MM.1S (cell line): Measurements from ENCODE around the gene NQO2.
A peak's percentile ranks its signal among the peaks of the same experiment; 100 is the strongest.

Experiments
- DNase-seq: peaks from one replicate; pipeline ENCODE4 v3.0.0-alpha.2; 2015
- H2AFZ ChIP-seq: fragments of 300-600 bp; sonication (generic); 2 replicates; pipeline ENCODE4 v1.6.0; 2016; ENCODE audit warnings: antibody characterized with exemption, low read length
- H3F3A ChIP-seq: fragments of 300-600 bp; sonication (generic); 2 replicates; pipeline ENCODE4 v1.6.1; 2016; ENCODE audit warnings: mild to moderate bottlenecking, antibody characterized with exemption, low read length, moderate library complexity, mixed read lengths; ENCODE audit not compliant: insufficient read depth
- H3K27ac ChIP-seq: fragments of 300-600 bp; sonication (generic); 2 replicates; pipeline ENCODE4 v1.5.1; 2016; ENCODE audit warnings: mild to moderate bottlenecking, low read length
- H3K27me3 ChIP-seq: fragments of 300-600 bp; sonication (generic); replicated peaks from 2 replicates; pipeline ENCODE4 v1.6.0; 2016; ENCODE audit warnings: low read length; ENCODE audit not compliant: insufficient read depth
- H3K36me3 ChIP-seq: fragments of 300-600 bp; sonication (generic); replicated peaks from 2 replicates; pipeline ENCODE4 v1.6.1; 2016; ENCODE audit warnings: mild to moderate bottlenecking, low read length, mixed read lengths; ENCODE audit not compliant: insufficient read depth
- H3K4me1 ChIP-seq: fragments of 300-600 bp; sonication (generic); 2 replicates; pipeline ENCODE4 v1.6.1; 2016; ENCODE audit warnings: low read length, mixed read lengths
- H3K4me2 ChIP-seq: fragments of 300-600 bp; sonication (generic); 2 replicates; pipeline ENCODE4 v1.6.0; 2016; ENCODE audit warnings: low read depth, low read length
- H3K4me3 ChIP-seq: fragments of 300-600 bp; sonication (generic); 2 replicates; pipeline ENCODE4 v1.5.1; 2016; ENCODE audit warnings: low read length, mixed read lengths
- H3K79me2 ChIP-seq: fragments of 300-600 bp; sonication (generic); 2 replicates; pipeline ENCODE4 v1.6.1; 2016; ENCODE audit warnings: mixed run types, low read length, mixed read lengths
- H3K9ac ChIP-seq: fragments of 300-600 bp; sonication (generic); 2 replicates; pipeline ENCODE4 v1.6.1; 2016; ENCODE audit warnings: low read length, mixed read lengths
- H3K9me2 ChIP-seq: fragments of 300-600 bp; sonication (generic); replicated peaks from 2 replicates; pipeline ENCODE4 v1.6.1; 2016; ENCODE audit warnings: mild to moderate bottlenecking, low read length, mixed read lengths; ENCODE audit not compliant: insufficient read depth
- H3K9me3 ChIP-seq: fragments of 300-600 bp; sonication (generic); replicated peaks from 2 replicates; pipeline ENCODE4 v1.6.1; 2016; ENCODE audit warnings: mild to moderate bottlenecking, low read length, mixed read lengths; ENCODE audit not compliant: insufficient read depth
- H4K20me1 ChIP-seq: fragments of 300-600 bp; sonication (generic); 2 replicates; pipeline ENCODE4 v1.6.1; 2016; ENCODE audit warnings: mild to moderate bottlenecking, low read length, moderate library complexity, mixed read lengths; ENCODE audit not compliant: insufficient read depth
- CTCF ChIP-seq: fragments of 300-600 bp; sonication (generic); IDR thresholded peaks from 2 replicates; pipeline ENCODE4 v1.5.1; 2016; ENCODE audit warnings: antibody characterized with exemption, low read length, mixed read lengths
- EZH2 ChIP-seq: fragments of 300-600 bp; sonication (generic); optimal IDR thresholded peaks from 2 replicates; pipeline ENCODE3; 2017; ENCODE audit warnings: low read depth, mild to moderate bottlenecking, antibody characterized with exemption, low read length, mixed read lengths
- EZH2phosphoT487 ChIP-seq: fragments of 300-600 bp; sonication (generic); IDR thresholded peaks from 2 replicates; pipeline ENCODE4 v1.6.1; 2018; ENCODE audit warnings: antibody characterized with exemption, low read length

The NQO2 gene

GRCh38 chr6:3063733-3064700, 64.3 kb downstream of the NQO2 start:
- peak; percentile 89 for DNase-seq
- Histone ChIP-seq H3K9me3 (no peaks in the 10 kb centered on the region), H2AFZ (peak overlapping the region; percentile 91), H3K27ac (peak overlapping the region; percentile 58; the same call in 1 of the 2 replicates), H3K4me3 (peak overlapping the region; percentile 90), H3K79me2 (peaks cover 12% of the 10 kb centered on the region), H3F3A (peaks cover 11% of the 10 kb centered on the region), H3K4me1 (no peaks in the 10 kb centered on the region), H4K20me1 (no peaks in the 10 kb centered on the region), H3K4me2 (peak overlapping the region; percentile 92), H3K9me2 (no peaks in the 10 kb centered on the region), H3K36me3 (no peaks in the 10 kb centered on the region), H3K9ac (peak overlapping the region; percentile 75), H3K27me3 (no peaks in the 10 kb centered on the region)
- TF ChIP-seq EZH2 (no peak), EZH2phosphoT487 (no peak), CTCF (no peak)

GRCh38 chr6:3068329-3069214, 68.9 kb downstream of the NQO2 start, which contains the start of gene RIPK1:
Gene RIPK1 (plus strand): TSS chr6:3068494. CDS start chr6:3076824, 8,330 bp downstream.
- DNase-seq = peak; percentile 90
- H4K20me1 ChIP-seq = 0 out of 2 replicates have a peak, but pooled peaks cover 3% of the 10 kb centered on the region
- H3K9ac ChIP-seq = peak within 1 kb of the TSS; percentile 93
- H3F3A ChIP-seq = peaks cover 13% of the 10 kb centered on the region
- H3K27me3 ChIP-seq = no peaks in the 10 kb centered on the region
- H3K27ac ChIP-seq = peak within 1 kb of the TSS; percentile 95
- H3K4me2 ChIP-seq = peak within 1 kb of the TSS; percentile 68
- TF ChIP-seq EZH2 (no peak), EZH2phosphoT487 (no peak), CTCF (peak; percentile 34)
- no peaks in the 10 kb centered on the region for H3K36me3 ChIP-seq
- H3K9me2 ChIP-seq = no peaks in the 10 kb centered on the region
- H3K4me1 ChIP-seq = no peaks in the 10 kb centered on the region
- H3K9me3 ChIP-seq = no peaks in the 10 kb centered on the region
- H2AFZ ChIP-seq = peak within 1 kb of the TSS; percentile 61
- peaks cover 54% of the 10 kb centered on the region for H3K79me2 ChIP-seq
- H3K4me3 ChIP-seq = peak within 1 kb of the TSS; percentile 80
